HEK293 (cell line): ENCODE data around the gene DEFB125.

Experiments used
- CTCF ChIA-PET: fragments of 350-600 bp; formaldehyde crosslinking; extraction: SDS; loops from one replicate; lab custom pipeline; 2021; ENCODE audit warnings: antibody characterized with exemption; lab: Yijun Ruan, JAX
- POLR2A ChIA-PET: fragments of 300-600 bp; formaldehyde crosslinking; extraction: SDS; loops from one replicate; lab custom pipeline; 2020; ENCODE audit warnings: antibody characterized with exemption, inconsistent platforms; lab: Yijun Ruan, JAX
- H3K27ac ChIP-seq: fragments of 200-500 bp; sonication (Bioruptor generic); 2 replicates; pipeline ENCODE4 v1.5.1; 2014; ENCODE audit warnings: low read depth, low read length, control low read depth, inconsistent platforms; ENCODE audit errors: extremely low read depth
- H3K36me3 ChIP-seq, 2 experiments: fragments of 200-500 bp in 1 of 2; sonication (Bioruptor generic) in 1 of 2; 1 replicate in 1 of 2; 2 replicates in 1 of 2; pipeline ENCODE4 v1.5.1; 2014 to 2017; ENCODE audit warnings: inconsistent platforms in 2 of 2, low read length in 2 of 2; ENCODE audit not compliant: control insufficient read depth in 2 of 2, insufficient read depth in 1 of 2
- H3K4me1 ChIP-seq: fragments of 200-500 bp; sonication (Bioruptor generic); 2 replicates; pipeline ENCODE4 v1.5.1; 2014; ENCODE audit warnings: mild to moderate bottlenecking, low read length, inconsistent platforms; ENCODE audit not compliant: control insufficient read depth, insufficient read depth
- H3K4me3 ChIP-seq: 2 replicates; pipeline ENCODE4 v1.5.1; 2011; ENCODE audit warnings: low read depth, mild to moderate bottlenecking, control low read depth, low read length, moderate library complexity
- H3K9me3 ChIP-seq: fragments of 200-500 bp; sonication (Bioruptor generic); 2 replicates; pipeline ENCODE4 v1.5.1; 2014; ENCODE audit warnings: low read depth, low read length, inconsistent platforms; ENCODE audit not compliant: control insufficient read depth, insufficient read depth
- GLI4 ChIP-seq: fragments of 450-650 bp; formaldehyde crosslinking; IDR thresholded peaks from 2 replicates; pipeline ENCODE4 v1.5.1; 2016; ENCODE audit warnings: missing biosample characterization, missing genetic modification characterization
- KLF8 ChIP-seq: fragments of 450-650 bp; formaldehyde crosslinking; IDR thresholded peaks from 2 replicates; pipeline ENCODE4 v1.5.1; 2016; ENCODE audit warnings: missing biosample characterization, missing genetic modification characterization
- PRDM2 ChIP-seq: fragments of 450-650 bp; formaldehyde crosslinking; IDR thresholded peaks from 2 replicates; pipeline ENCODE4 v1.5.1; 2016; ENCODE audit warnings: missing biosample characterization, missing genetic modification characterization, borderline replicate concordance
- PRDM4 ChIP-seq: fragments of 450-650 bp; formaldehyde crosslinking; IDR thresholded peaks from 2 replicates; pipeline ENCODE4 v1.5.1; 2017; ENCODE audit warnings: missing biosample characterization, missing genetic modification characterization
- SP7 ChIP-seq: fragments of 450-650 bp; formaldehyde crosslinking; IDR thresholded peaks from 2 replicates; pipeline ENCODE4 v1.5.1; 2016; ENCODE audit warnings: missing biosample characterization, missing genetic modification characterization
- YY1 ChIP-seq: fragments of 450-650 bp; formaldehyde crosslinking; IDR thresholded peaks from 2 replicates; pipeline ENCODE4 v1.5.1; 2018; ENCODE audit warnings: missing biosample characterization, missing genetic modification characterization
- ZNF140 ChIP-seq: fragments of 450-650 bp; formaldehyde crosslinking; IDR thresholded peaks from 2 replicates; pipeline ENCODE4 v1.5.1; 2016; ENCODE audit warnings: missing biosample characterization, missing genetic modification characterization
- ZNF174 ChIP-seq: fragments of 450-650 bp; formaldehyde crosslinking; IDR thresholded peaks from 2 replicates; pipeline ENCODE4 v1.5.0; 2017; ENCODE audit warnings: missing biosample characterization, mild to moderate bottlenecking, missing genetic modification characterization
- ZNF184 ChIP-seq: fragments of 450-650 bp; IDR thresholded peaks from 2 replicates; pipeline ENCODE4 v1.5.1; 2018; ENCODE audit warnings: missing biosample characterization, mild to moderate bottlenecking, missing genetic modification characterization
- ZNF350 ChIP-seq: fragments of 450-650 bp; formaldehyde crosslinking; IDR thresholded peaks from 2 replicates; pipeline ENCODE4 v1.5.0; 2017; ENCODE audit warnings: missing biosample characterization, mild to moderate bottlenecking, missing genetic modification characterization
- ZNF366 ChIP-seq: fragments of 450-650 bp; formaldehyde crosslinking; conservative IDR thresholded peaks from 2 replicates; pipeline ENCODE4 v1.5.1; 2016; ENCODE audit warnings: missing biosample characterization, missing genetic modification characterization
- ZNF391 ChIP-seq: fragments of 450-650 bp; formaldehyde crosslinking; IDR thresholded peaks from 2 replicates; pipeline ENCODE4 v1.5.1; 2016; ENCODE audit warnings: low read depth, missing biosample characterization, missing genetic modification characterization, borderline replicate concordance
- ZNF530 ChIP-seq: fragments of 450-650 bp; formaldehyde crosslinking; IDR thresholded peaks from 2 replicates; pipeline ENCODE4 v1.5.1; 2016; ENCODE audit warnings: low read depth, missing biosample characterization, missing genetic modification characterization
- ZNF548 ChIP-seq: fragments of 450-650 bp; formaldehyde crosslinking; IDR thresholded peaks from 2 replicates; pipeline ENCODE4 v1.5.1; 2016; ENCODE audit warnings: missing biosample characterization, missing genetic modification characterization
- ZNF600 ChIP-seq: fragments of 450-650 bp; formaldehyde crosslinking; IDR thresholded peaks from 2 replicates; pipeline ENCODE4 v1.5.1; 2016; ENCODE audit warnings: missing biosample characterization, missing genetic modification characterization
- ZNF626 ChIP-seq: fragments of 450-650 bp; sonication (Bioruptor Pico); formaldehyde crosslinking; IDR thresholded peaks from 2 replicates; pipeline ENCODE4 v1.5.1; 2018; ENCODE audit warnings: missing biosample characterization, missing genetic modification characterization, inconsistent platforms

The DEFB125 gene

GRCh38 chr20:62487-62886 is 25.0 kb upstream of the DEFB125 start:
- H3K4me1 ChIP-seq, result no peaks in the 10 kb centered on the region
- no peak overlapping the region for H3K4me3 ChIP-seq
- TF ChIP-seq KLF8 (tag by site-specific recombination), result no peak
- no peak for TF ChIP-seq GLI4 (tag by site-specific recombination)
- no peak for TF ChIP-seq ZNF600 (tag by site-specific recombination)
- no peak for TF ChIP-seq ZNF626 (tag by site-specific recombination)
- TF ChIP-seq ZNF350, result no peak
- TF ChIP-seq PRDM2 (tag by site-specific recombination), result no peak
- TF ChIP-seq ZNF548 (tag by site-specific recombination), result no peak
- TF ChIP-seq ZNF184 (tag by site-specific recombination), result no peak
- 0 out of 2 replicates have a peak, but pooled peaks have one; percentile 2 for TF ChIP-seq ZNF140 (tag by site-specific recombination)
- no peak for TF ChIP-seq ZNF391 (tag by site-specific recombination)
- 0 out of 2 replicates have a peak, but pooled peaks have one; percentile 6 for TF ChIP-seq ZNF530 (tag by site-specific recombination)
- TF ChIP-seq SP7 (tag by site-specific recombination), result no peak
- no peak for TF ChIP-seq YY1 (tag by site-specific recombination)
- TF ChIP-seq ZNF174 (tag by site-specific recombination), result no peak
- TF ChIP-seq PRDM4 (tag by site-specific recombination), result no peak
- no peak overlapping the region for H3K27ac ChIP-seq
- ChIA-PET POLR2A (no interaction called here), CTCF (no interaction called here)
- peaks cover 8% of the 10 kb centered on the region for H3K9me3 ChIP-seq
- H3K36me3 ChIP-seq, result no peaks in the 10 kb centered on the region; a peak in 1 of 3 replicates

GRCh38 chr20:64026-64603 is 23.4 kb upstream of the DEFB125 start:
- Histone ChIP-seq H3K36me3 (no peaks in the 10 kb centered on the region; a peak in 1 of 3 replicates), H3K4me3 (no peak overlapping the region), H3K9me3 (peaks cover 8% of the 10 kb centered on the region), H3K4me1 (no peaks in the 10 kb centered on the region), H3K27ac (no peak overlapping the region)
- TF ChIP-seq ZNF366, result no peak
- TF ChIP-seq ZNF140 (tag by site-specific recombination), result peak; percentile 94
- ChIA-PET POLR2A (no interaction called here), CTCF (no interaction called here)
